LNCAP (cell line): ENCODE data around the gene DIAPH1.

Experiments
- TF ChIP-seq, protein P1 (sequence below): fragments of 450-650 bp; IDR thresholded peaks from 2 replicates; pipeline ENCODE4 v1.5.1; 2017; ENCODE audit warnings: mild to moderate bottlenecking

DIAPH1 gene

GRCh38 chr5:141638771-141639170 is 20.0 kb upstream of the DIAPH1 start:
- TF ChIP-seq, protein P1, sequence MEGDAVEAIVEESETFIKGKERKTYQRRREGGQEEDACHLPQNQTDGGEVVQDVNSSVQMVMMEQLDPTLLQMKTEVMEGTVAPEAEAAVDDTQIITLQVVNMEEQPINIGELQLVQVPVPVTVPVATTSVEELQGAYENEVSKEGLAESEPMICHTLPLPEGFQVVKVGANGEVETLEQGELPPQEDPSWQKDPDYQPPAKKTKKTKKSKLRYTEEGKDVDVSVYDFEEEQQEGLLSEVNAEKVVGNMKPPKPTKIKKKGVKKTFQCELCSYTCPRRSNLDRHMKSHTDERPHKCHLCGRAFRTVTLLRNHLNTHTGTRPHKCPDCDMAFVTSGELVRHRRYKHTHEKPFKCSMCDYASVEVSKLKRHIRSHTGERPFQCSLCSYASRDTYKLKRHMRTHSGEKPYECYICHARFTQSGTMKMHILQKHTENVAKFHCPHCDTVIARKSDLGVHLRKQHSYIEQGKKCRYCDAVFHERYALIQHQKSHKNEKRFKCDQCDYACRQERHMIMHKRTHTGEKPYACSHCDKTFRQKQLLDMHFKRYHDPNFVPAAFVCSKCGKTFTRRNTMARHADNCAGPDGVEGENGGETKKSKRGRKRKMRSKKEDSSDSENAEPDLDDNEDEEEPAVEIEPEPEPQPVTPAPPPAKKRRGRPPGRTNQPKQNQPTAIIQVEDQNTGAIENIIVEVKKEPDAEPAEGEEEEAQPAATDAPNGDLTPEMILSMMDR, result no peak

- TF ChIP-seq, protein P1, result peak; percentile 11; the same call in 1 of the 2 replicates
Measured at GRCh38 chr5:141637767-141638419, 19.1 kb upstream of the DIAPH1 start.

DNA sequence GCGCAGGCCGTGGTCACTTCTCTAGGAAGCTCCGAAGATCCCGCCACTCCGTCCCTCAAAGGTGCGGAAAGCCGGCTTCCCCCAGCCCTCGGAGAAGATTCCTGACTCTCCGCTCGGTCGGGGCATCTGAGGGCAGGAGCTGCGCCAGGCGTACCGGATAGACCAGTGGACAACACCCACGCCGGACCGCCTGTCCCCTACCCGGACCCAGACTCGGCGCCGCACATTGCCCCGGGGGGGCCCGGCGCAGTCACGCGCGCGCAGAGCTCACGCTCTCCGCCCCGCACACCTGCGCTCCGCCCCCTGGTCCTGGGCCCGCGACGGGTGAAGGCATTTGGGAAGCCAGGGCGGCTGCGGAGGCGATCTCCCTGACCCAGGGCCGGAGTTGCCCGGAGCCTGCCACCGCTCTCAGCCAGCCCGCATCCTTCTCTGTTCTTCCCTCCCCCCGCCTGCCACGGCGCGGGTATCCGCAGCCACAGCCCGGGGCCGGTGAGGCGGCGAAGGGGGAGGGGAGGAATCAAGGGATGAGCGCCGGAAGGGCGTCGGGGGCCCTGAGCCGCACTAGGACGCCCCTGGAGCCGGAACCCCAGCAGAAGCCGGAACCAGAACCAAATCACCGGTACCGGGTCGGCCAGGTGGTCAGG is 18.4 kb upstream of the DIAPH1 start:
- TF ChIP-seq, protein P1, result no peak

GRCh38 chr5:141636413-141637122 is 17.8 kb upstream of the DIAPH1 start, which contains the start of the genes HDAC3 and RELL2:
TSS of gene HDAC3 (minus strand) at chr5:141636849. CDS start at chr5:141636790, 59 bp downstream.
TSS of gene RELL2 (plus strand) at chr5:141636997. CDS start at chr5:141638226, 1,229 bp downstream.
- TF ChIP-seq, protein P1, result no peak

DNA sequence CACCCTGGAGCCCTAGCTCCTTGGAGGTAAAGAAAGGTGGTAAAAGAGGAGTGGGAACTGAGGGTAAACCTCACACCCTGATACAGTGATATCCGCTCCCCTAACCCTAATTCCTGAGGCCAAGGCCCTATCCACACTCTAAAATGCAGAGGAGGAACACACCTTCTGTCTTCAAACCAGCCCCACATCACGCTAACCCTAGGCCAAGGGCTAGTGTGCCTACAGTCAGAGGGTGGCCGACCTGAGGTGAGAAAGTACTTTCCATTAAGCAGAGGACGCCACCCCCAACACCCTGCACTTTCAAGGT is 17.3 kb upstream of the DIAPH1 start:
- TF ChIP-seq, protein P1, result no peak

DNA sequence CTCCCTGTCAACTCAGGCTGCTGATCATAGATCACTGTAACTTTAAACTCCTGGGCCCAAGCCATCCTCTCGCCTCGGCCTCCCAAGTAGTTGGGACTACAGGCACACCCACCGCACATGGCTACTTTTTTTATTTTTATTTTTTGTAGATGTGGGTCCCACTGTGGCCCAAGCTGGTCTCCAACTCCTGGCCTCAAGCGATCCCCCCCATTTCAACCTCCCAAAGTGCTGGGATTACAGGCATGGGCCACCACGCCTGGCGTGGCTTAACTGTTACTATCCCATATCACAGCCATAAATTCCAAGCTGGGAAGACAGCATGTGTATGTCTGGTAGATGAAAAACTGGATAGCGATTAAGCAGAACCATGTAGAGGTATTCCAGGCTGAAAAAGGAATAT is 16.8 kb upstream of the DIAPH1 start:
- TF ChIP-seq, protein P1, result no peak

DNA sequence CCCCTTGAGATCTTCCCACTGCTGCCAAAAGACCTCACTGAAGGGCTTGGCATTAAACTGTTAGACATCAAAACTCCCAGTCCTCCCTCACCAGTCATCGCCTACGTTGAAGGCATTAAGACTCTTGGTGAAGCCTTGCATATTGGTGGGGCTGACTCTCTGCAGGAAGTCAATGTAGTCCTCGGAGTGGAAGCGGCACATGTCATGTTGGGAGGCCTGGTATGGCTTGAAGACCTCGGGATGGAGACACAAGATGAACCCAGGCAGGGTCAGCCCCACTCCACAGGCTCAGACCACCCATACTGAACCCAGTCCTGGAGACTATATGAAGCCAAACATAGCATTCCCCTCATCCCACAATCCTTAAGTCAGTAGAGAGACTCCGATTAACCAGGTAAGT is 15.9 kb upstream of the DIAPH1 start:
- TF ChIP-seq, protein P1, result no peak
